HEK293 (cell line): Measurements from ENCODE around the gene SOCS6.

Experiments used
- CTCF ChIA-PET: fragments of 350-600 bp; formaldehyde crosslinking; extraction: SDS; loops from one replicate; lab custom pipeline; 2021; ENCODE audit warnings: antibody characterized with exemption; lab: Yijun Ruan, JAX
- POLR2A ChIA-PET: fragments of 300-600 bp; formaldehyde crosslinking; extraction: SDS; loops from one replicate; lab custom pipeline; 2020; ENCODE audit warnings: antibody characterized with exemption, inconsistent platforms; lab: Yijun Ruan, JAX
- H3K27ac ChIP-seq: fragments of 200-500 bp; sonication (Bioruptor generic); 2 replicates; pipeline ENCODE4 v1.5.1; 2014; ENCODE audit warnings: low read depth, low read length, control low read depth, inconsistent platforms; ENCODE audit errors: extremely low read depth
- H3K36me3 ChIP-seq, 2 experiments: fragments of 200-500 bp in 1 of 2; sonication (Bioruptor generic) in 1 of 2; 1 replicate in 1 of 2; 2 replicates in 1 of 2; pipeline ENCODE4 v1.5.1; 2014 to 2017; ENCODE audit warnings: inconsistent platforms in 2 of 2, low read length in 2 of 2; ENCODE audit not compliant: control insufficient read depth in 2 of 2, insufficient read depth in 1 of 2
- H3K4me1 ChIP-seq: fragments of 200-500 bp; sonication (Bioruptor generic); 2 replicates; pipeline ENCODE4 v1.5.1; 2014; ENCODE audit warnings: mild to moderate bottlenecking, low read length, inconsistent platforms; ENCODE audit not compliant: control insufficient read depth, insufficient read depth
- H3K4me3 ChIP-seq: 2 replicates; pipeline ENCODE4 v1.5.1; 2011; ENCODE audit warnings: low read depth, mild to moderate bottlenecking, control low read depth, low read length, moderate library complexity
- H3K9me3 ChIP-seq: fragments of 200-500 bp; sonication (Bioruptor generic); 2 replicates; pipeline ENCODE4 v1.5.1; 2014; ENCODE audit warnings: low read depth, low read length, inconsistent platforms; ENCODE audit not compliant: control insufficient read depth, insufficient read depth
- BCL11B ChIP-seq: fragments of 450-650 bp; formaldehyde crosslinking; IDR thresholded peaks from 2 replicates; pipeline ENCODE4 v1.5.1; 2016; ENCODE audit warnings: low read depth, missing biosample characterization, missing genetic modification characterization
- ZBTB20 ChIP-seq: fragments of 450-650 bp; formaldehyde crosslinking; IDR thresholded peaks from 2 replicates; pipeline ENCODE4 v1.5.1; 2016; ENCODE audit warnings: missing biosample characterization, missing genetic modification characterization
- ZBTB26 ChIP-seq: fragments of 450-650 bp; formaldehyde crosslinking; optimal IDR thresholded peaks from 2 replicates; pipeline ENCODE3; 2016; ENCODE audit warnings: missing biosample characterization, mild to moderate bottlenecking, missing genetic modification characterization
- ZNF292 ChIP-seq: fragments of 450-650 bp; formaldehyde crosslinking; IDR thresholded peaks from 2 replicates; pipeline ENCODE4 v1.5.1; 2016; ENCODE audit warnings: low read depth, missing biosample characterization, missing genetic modification characterization, borderline replicate concordance
- ZNF311 ChIP-seq: fragments of 450-650 bp; formaldehyde crosslinking; IDR thresholded peaks from 2 replicates; pipeline ENCODE4 v1.5.1; 2017; ENCODE audit warnings: missing biosample characterization, missing genetic modification characterization, borderline replicate concordance
- ZNF366 ChIP-seq: fragments of 450-650 bp; formaldehyde crosslinking; conservative IDR thresholded peaks from 2 replicates; pipeline ENCODE4 v1.5.1; 2016; ENCODE audit warnings: missing biosample characterization, missing genetic modification characterization
- ZNF623 ChIP-seq: fragments of 450-650 bp; formaldehyde crosslinking; IDR thresholded peaks from 2 replicates; pipeline ENCODE4 v1.5.1; 2016; ENCODE audit warnings: missing biosample characterization, missing genetic modification characterization
- ZNF707 ChIP-seq: fragments of 450-650 bp; formaldehyde crosslinking; IDR thresholded peaks from 2 replicates; pipeline ENCODE4 v1.5.1; 2016; ENCODE audit warnings: missing biosample characterization, missing genetic modification characterization
- ZNF791 ChIP-seq: fragments of 450-650 bp; formaldehyde crosslinking; IDR thresholded peaks from 2 replicates; pipeline ENCODE4 v1.5.1; 2016; ENCODE audit warnings: missing biosample characterization, missing genetic modification characterization
- TF ChIP-seq, protein P1 (sequence below): fragments of 450-650 bp; formaldehyde crosslinking; IDR thresholded peaks from 2 replicates; pipeline ENCODE4 v1.5.1; 2016; ENCODE audit warnings: missing biosample characterization, missing genetic modification characterization
- TF ChIP-seq, protein P2 (sequence below): fragments of 450-650 bp; formaldehyde crosslinking; IDR thresholded peaks from 2 replicates; pipeline ENCODE4 v1.5.1; 2016; ENCODE audit warnings: missing biosample characterization, missing genetic modification characterization, borderline replicate concordance
- TF ChIP-seq, protein P3 (sequence below): fragments of 450-650 bp; formaldehyde crosslinking; IDR thresholded peaks from 2 replicates; pipeline ENCODE4 v1.5.1; 2017; ENCODE audit warnings: missing biosample characterization, missing genetic modification characterization
- TF ChIP-seq, protein P4 (sequence below): fragments of 450-650 bp; formaldehyde crosslinking; conservative IDR thresholded peaks from 2 replicates; pipeline ENCODE4 v1.5.1; 2016; ENCODE audit warnings: low read depth, missing biosample characterization, missing genetic modification characterization

The SOCS6 gene

GRCh38 chr18:70288171-70288850 is 534 bp upstream of the SOCS6 start (continued):
- TF ChIP-seq, protein P1, sequence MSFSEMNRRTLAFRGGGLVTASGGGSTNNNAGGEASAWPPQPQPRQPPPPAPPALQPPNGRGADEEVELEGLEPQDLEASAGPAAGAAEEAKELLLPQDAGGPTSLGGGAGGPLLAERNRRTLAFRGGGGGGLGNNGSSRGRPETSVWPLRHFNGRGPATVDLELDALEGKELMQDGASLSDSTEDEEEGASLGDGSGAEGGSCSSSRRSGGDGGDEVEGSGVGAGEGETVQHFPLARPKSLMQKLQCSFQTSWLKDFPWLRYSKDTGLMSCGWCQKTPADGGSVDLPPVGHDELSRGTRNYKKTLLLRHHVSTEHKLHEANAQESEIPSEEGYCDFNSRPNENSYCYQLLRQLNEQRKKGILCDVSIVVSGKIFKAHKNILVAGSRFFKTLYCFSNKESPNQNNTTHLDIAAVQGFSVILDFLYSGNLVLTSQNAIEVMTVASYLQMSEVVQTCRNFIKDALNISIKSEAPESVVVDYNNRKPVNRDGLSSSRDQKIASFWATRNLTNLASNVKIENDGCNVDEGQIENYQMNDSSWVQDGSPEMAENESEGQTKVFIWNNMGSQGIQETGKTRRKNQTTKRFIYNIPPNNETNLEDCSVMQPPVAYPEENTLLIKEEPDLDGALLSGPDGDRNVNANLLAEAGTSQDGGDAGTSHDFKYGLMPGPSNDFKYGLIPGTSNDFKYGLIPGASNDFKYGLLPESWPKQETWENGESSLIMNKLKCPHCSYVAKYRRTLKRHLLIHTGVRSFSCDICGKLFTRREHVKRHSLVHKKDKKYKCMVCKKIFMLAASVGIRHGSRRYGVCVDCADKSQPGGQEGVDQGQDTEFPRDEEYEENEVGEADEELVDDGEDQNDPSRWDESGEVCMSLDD, result peak; percentile 26; the same call in 1 of the 2 replicates
- TF ChIP-seq, protein P2, sequence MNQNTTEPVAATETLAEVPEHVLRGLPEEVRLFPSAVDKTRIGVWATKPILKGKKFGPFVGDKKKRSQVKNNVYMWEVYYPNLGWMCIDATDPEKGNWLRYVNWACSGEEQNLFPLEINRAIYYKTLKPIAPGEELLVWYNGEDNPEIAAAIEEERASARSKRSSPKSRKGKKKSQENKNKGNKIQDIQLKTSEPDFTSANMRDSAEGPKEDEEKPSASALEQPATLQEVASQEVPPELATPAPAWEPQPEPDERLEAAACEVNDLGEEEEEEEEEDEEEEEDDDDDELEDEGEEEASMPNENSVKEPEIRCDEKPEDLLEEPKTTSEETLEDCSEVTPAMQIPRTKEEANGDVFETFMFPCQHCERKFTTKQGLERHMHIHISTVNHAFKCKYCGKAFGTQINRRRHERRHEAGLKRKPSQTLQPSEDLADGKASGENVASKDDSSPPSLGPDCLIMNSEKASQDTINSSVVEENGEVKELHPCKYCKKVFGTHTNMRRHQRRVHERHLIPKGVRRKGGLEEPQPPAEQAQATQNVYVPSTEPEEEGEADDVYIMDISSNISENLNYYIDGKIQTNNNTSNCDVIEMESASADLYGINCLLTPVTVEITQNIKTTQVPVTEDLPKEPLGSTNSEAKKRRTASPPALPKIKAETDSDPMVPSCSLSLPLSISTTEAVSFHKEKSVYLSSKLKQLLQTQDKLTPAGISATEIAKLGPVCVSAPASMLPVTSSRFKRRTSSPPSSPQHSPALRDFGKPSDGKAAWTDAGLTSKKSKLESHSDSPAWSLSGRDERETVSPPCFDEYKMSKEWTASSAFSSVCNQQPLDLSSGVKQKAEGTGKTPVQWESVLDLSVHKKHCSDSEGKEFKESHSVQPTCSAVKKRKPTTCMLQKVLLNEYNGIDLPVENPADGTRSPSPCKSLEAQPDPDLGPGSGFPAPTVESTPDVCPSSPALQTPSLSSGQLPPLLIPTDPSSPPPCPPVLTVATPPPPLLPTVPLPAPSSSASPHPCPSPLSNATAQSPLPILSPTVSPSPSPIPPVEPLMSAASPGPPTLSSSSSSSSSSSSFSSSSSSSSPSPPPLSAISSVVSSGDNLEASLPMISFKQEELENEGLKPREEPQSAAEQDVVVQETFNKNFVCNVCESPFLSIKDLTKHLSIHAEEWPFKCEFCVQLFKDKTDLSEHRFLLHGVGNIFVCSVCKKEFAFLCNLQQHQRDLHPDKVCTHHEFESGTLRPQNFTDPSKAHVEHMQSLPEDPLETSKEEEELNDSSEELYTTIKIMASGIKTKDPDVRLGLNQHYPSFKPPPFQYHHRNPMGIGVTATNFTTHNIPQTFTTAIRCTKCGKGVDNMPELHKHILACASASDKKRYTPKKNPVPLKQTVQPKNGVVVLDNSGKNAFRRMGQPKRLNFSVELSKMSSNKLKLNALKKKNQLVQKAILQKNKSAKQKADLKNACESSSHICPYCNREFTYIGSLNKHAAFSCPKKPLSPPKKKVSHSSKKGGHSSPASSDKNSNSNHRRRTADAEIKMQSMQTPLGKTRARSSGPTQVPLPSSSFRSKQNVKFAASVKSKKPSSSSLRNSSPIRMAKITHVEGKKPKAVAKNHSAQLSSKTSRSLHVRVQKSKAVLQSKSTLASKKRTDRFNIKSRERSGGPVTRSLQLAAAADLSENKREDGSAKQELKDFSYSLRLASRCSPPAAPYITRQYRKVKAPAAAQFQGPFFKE (tag by site-specific recombination), result no peak
- TF ChIP-seq, protein P3, sequence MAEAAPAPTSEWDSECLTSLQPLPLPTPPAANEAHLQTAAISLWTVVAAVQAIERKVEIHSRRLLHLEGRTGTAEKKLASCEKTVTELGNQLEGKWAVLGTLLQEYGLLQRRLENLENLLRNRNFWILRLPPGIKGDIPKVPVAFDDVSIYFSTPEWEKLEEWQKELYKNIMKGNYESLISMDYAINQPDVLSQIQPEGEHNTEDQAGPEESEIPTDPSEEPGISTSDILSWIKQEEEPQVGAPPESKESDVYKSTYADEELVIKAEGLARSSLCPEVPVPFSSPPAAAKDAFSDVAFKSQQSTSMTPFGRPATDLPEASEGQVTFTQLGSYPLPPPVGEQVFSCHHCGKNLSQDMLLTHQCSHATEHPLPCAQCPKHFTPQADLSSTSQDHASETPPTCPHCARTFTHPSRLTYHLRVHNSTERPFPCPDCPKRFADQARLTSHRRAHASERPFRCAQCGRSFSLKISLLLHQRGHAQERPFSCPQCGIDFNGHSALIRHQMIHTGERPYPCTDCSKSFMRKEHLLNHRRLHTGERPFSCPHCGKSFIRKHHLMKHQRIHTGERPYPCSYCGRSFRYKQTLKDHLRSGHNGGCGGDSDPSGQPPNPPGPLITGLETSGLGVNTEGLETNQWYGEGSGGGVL (tag by site-specific recombination), result peak; percentile 35; the same call in 1 of the 2 replicates
- TF ChIP-seq ZNF311 (tag by site-specific recombination) (no peak), ZBTB26 (peak; percentile 67), ZNF791 (tag by site-specific recombination) (no peak)

DNA sequence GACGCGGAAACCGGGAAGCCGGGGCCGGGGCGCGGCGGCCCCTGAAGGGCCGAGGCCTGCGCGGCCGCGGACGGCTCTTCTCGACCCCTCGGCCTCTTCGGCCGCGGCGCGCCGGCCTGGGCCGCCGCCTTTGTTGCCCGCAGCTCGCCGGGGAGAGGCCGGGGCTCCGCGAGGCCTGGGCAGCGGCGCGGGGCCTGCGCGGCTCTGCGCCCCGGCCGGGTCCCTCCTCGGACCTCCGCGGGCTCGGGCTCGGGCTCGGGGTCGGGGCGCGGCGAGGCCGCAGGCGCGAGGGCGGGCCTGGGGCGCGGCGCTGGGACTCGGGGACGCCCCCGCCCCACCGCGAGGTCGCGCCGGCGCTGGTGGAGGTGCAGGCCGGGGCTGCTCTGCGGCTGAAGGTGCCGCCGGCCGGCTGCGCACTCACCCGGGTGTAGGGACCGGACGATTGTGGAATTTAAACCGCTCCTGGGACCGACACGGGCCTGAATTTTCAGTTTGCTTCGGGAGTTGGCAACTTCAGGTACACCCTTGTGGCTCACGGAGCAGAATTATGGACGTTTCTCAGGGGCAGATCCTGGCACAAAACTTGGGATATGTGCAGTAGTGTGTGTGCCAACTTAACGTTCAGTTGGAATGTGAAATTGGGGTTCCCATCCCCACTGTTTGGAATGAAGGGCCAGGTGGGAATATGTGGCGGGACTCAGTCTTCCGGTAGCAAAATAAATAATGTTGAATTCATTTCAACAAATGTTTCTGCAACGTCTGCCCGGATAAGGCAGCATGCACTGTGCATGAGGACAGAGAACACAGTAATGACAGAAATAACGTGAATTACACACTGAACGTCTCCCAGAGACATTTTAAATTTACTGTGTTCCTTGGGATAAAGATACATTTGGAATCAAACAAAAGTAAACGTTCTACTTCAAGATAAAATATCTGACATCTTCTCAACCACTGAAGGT is 787 bp downstream of the SOCS6 start:
- CTCF ChIA-PET, result interaction anchor here (0.7 to 1.2 kb wide), 3 partner anchors 11 to 151 kb away, joined by 3 to 4 read pairs (median 3); no protein-coding TSS in a partner anchor
- POLR2A ChIA-PET, result interaction anchor here (1.0 kb wide), 1 partner anchor 66 kb away, joined by 3 read pairs; no protein-coding TSS in a partner anchor
- TF ChIP-seq BCL11B, result no peak
- peak; percentile 28 for TF ChIP-seq ZBTB26
- peak; percentile 54; the same call in 1 of the 2 replicates for TF ChIP-seq ZBTB20
- no peak for TF ChIP-seq ZNF707
- no peak for TF ChIP-seq ZNF292 (tag by site-specific recombination)
- no peak for TF ChIP-seq ZNF366
- no peak for TF ChIP-seq ZNF623
- TF ChIP-seq, protein P4, sequence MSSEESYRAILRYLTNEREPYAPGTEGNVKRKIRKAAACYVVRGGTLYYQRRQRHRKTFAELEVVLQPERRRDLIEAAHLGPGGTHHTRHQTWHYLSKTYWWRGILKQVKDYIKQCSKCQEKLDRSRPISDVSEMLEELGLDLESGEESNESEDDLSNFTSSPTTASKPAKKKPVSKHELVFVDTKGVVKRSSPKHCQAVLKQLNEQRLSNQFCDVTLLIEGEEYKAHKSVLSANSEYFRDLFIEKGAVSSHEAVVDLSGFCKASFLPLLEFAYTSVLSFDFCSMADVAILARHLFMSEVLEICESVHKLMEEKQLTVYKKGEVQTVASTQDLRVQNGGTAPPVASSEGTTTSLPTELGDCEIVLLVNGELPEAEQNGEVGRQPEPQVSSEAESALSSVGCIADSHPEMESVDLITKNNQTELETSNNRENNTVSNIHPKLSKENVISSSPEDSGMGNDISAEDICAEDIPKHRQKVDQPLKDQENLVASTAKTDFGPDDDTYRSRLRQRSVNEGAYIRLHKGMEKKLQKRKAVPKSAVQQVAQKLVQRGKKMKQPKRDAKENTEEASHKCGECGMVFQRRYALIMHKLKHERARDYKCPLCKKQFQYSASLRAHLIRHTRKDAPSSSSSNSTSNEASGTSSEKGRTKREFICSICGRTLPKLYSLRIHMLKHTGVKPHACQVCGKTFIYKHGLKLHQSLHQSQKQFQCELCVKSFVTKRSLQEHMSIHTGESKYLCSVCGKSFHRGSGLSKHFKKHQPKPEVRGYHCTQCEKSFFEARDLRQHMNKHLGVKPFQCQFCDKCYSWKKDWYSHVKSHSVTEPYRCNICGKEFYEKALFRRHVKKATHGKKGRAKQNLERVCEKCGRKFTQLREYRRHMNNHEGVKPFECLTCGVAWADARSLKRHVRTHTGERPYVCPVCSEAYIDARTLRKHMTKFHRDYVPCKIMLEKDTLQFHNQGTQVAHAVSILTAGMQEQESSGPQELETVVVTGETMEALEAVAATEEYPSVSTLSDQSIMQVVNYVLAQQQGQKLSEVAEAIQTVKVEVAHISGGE, result no peak

More for the DNA sequence above, 787 bp downstream of the SOCS6 start:
- peak overlapping the region; percentile 66 for H3K4me3 ChIP-seq
- no peaks in the 10 kb centered on the region for H3K9me3 ChIP-seq
- no peaks in the 10 kb centered on the region; a peak in 1 of 3 replicates for H3K36me3 ChIP-seq
- peaks cover 16% of the 10 kb centered on the region for H3K4me1 ChIP-seq
- peak overlapping the region; percentile 90 for H3K27ac ChIP-seq
